Superior temporal gyrus (tissue), 1 donor: Measurements from ENCODE around the gene CNRIP1.

Experiments
- DNase-seq: peaks from one replicate; pipeline ENCODE4 v3.0.0-alpha.2; 2016; ENCODE audit errors: extremely low spot score

Gene CNRIP1

DNA sequence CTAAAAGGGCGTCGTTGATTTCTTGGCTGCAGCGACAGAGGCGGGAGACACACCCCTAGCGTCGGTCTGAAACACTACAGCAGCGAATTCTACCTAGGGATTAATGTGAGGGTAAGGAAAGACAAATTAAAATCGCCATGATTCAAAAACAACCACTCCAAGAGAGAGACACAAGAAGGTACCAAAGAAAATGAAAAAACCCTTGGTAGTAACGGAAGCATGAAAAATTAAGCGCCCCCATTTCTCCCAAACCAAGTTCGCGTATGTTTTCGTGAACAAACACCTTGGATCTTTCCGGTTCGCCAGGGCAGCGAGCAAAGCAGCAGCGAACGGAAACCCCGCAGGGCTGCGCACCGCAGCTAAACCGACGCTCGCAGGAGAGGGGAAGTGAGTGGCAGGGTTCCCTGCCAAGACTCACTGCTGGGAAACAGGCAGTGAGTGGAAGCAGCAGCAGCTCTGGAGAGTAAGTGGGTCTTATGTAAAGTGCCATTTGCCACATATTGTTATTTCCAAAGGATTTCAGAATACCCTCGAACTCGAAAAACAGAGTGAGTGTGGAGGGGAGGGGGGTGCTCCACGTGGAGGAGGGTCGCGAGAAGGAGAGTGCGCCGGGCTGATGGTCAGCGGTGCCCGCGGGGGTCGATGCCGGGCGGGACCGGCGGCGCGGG, 68.4 kb downstream of the CNRIP1 start:
- DNase-seq: peak; percentile 82

DNA sequence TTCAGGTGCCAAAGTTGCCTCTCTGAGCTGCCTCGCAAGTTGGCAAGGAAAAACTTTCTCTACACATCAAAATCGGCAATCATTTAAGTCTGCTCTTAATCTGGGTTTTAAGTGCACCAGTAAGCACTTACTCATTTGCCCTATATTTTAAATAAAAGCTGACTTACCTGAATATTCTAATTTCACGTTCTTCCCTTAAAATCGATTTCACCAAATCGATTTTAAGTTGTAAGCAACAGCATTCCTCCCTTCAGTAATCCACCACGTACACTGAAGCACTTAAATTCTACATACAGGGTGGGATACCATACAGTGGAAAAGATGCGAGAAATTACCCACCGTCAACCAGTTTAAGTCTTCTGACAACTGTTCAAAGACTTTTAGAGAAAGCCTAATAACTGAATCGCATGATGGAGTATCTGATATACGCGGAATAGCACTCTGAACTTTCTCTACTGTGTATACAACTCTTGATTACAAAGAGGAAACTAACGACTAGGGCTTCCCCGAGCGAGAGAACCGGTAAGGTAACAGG, 69.0 kb downstream of the CNRIP1 start:
- DNase-seq: no peak

GRCh38 chr2:68250196-68250595, 69.6 kb downstream of the CNRIP1 start:
- no peak for DNase-seq

- no peak for DNase-seq
Observed at GRCh38 chr2:68248806-68249205, 70.9 kb downstream of the CNRIP1 start.

GRCh38 chr2:68248361-68248760, 71.4 kb downstream of the CNRIP1 start:
- DNase-seq: no peak

DNA sequence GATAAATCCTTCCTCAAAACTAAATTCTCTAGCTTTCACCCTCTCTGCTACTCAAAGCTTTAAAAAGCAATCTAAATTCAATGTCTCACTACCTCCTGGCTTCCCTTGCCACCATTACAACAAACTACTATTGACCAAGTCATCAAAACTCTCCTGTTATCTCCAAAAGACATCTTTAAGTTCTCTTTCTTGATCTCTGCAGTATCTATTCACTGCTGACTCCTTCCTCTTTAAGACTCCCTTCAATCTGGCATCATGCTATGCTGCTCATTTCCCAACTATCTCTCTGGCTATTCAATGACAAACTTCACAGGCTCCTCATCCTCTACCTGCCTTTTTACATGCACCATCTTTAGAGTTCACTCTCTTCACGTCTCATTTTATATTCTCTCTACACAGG, 73.4 kb downstream of the CNRIP1 start:
- no peak for DNase-seq

GRCh38 chr2:68245672-68246071, 74.1 kb downstream of the CNRIP1 start:
- no peak for DNase-seq

GRCh38 chr2:68245066-68245465, 74.7 kb downstream of the CNRIP1 start:
- DNase-seq: no peak

DNA sequence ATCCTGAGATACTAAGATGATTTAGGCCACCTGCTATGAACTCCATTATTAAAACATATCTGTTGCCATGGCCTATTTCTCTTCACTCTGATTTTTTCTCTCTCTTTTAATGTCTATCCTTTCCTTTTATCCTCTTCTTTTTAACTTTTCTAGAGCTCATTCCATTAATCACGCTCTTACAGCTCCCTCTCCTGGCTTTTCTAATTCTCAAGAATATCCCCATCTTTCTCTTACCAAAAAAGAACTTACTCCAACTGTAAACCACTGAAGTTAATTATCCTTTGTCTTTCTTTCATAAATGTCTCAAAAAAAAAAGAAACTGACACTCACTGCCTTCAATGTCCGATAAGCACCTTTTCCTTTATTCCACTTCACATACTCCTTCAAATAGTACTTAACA, 75.3 kb downstream of the CNRIP1 start:
- no peak for DNase-seq
